ENCODE results near the gene CREB5. TPM values are rescaled to one million over a fixed set of nuclear protein-coding genes. Genes with fewer than 3 reads are reported as not detected.

The CREB5 gene
- total and polyA plus RNA-seq, 2 experiments from 2014 or later: 2.4 to 4.4 TPM

GRCh38 chr7:28573651-28574301 is 161.5 kb downstream of the CREB5 start (continued):
- TF ChIP-seq, protein P1, sequence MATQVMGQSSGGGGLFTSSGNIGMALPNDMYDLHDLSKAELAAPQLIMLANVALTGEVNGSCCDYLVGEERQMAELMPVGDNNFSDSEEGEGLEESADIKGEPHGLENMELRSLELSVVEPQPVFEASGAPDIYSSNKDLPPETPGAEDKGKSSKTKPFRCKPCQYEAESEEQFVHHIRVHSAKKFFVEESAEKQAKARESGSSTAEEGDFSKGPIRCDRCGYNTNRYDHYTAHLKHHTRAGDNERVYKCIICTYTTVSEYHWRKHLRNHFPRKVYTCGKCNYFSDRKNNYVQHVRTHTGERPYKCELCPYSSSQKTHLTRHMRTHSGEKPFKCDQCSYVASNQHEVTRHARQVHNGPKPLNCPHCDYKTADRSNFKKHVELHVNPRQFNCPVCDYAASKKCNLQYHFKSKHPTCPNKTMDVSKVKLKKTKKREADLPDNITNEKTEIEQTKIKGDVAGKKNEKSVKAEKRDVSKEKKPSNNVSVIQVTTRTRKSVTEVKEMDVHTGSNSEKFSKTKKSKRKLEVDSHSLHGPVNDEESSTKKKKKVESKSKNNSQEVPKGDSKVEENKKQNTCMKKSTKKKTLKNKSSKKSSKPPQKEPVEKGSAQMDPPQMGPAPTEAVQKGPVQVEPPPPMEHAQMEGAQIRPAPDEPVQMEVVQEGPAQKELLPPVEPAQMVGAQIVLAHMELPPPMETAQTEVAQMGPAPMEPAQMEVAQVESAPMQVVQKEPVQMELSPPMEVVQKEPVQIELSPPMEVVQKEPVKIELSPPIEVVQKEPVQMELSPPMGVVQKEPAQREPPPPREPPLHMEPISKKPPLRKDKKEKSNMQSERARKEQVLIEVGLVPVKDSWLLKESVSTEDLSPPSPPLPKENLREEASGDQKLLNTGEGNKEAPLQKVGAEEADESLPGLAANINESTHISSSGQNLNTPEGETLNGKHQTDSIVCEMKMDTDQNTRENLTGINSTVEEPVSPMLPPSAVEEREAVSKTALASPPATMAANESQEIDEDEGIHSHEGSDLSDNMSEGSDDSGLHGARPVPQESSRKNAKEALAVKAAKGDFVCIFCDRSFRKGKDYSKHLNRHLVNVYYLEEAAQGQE (IDR thresholded peaks at IDR 0.05; ENCODE audit: unreplicated experiment): no peak
- no peak for TF ChIP-seq POLR2AphosphoS5 (IDR thresholded peaks at IDR 0.05; ENCODE audit: low read depth)
- no peak for TF ChIP-seq NANOG (IDR thresholded peaks at IDR 0.05; ENCODE audit: borderline replicate concordance)
- no peak for TF ChIP-seq JUNB (IDR thresholded peaks at IDR 0.05; ENCODE audit: unreplicated experiment)

DNA sequence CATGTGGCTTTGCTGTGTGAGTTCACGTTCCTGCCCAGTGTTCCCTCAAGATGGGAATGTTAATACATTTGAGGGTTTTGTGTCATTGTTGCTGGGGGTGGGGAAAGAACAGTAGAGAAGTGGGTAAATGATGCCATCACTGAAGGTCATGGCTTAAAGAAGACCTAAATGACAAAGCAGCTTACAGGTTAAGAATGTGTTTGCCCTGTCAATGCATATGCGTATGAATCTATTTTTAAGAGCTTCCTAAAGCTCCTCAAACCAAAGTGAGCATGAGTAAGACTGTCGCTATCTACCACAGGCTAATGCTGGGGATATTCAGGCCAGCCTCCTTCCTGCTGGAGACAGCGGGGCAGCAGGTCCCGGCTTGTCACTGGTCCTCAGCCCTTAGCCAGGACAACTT is 162.9 kb downstream of the CREB5 start:
- peak overlapping the region; percentile 43; the same call in 1 of the 2 replicates for H2AFZ ChIP-seq
- H3K4me1 ChIP-seq (ENCODE audit: insufficient read depth): peaks cover 21% of the 10 kb centered on the region
- ATAC-seq (peak; percentile 35; the same call in 1 of the 3 replicates), DNase-seq (ENCODE audit: low spot score) (no peak)
- no peak overlapping the region for H3K4me3 Mint-ChIP-seq
- H3K36me3 ChIP-seq (ENCODE audit: insufficient read depth): no peaks in the 10 kb centered on the region
- H3K4me3 ChIP-seq: no peak overlapping the region
- no peaks in the 10 kb centered on the region for H3K36me3 Mint-ChIP-seq (ENCODE audit: low read depth)
- peaks cover 7% of the 10 kb centered on the region; the same call in 1 of the 2 replicates for H3K9me2 ChIP-seq (ENCODE audit: insufficient read depth)
- H3K4me1 Mint-ChIP-seq: peaks cover 31% of the 10 kb centered on the region
- H4K20me1 ChIP-seq (replicated peaks; ENCODE audit: insufficient read depth): no peaks in the 10 kb centered on the region
- H3K4me2 ChIP-seq: 0 out of 2 replicates have a peak overlapping the region, but pooled peaks have one; percentile 27
- H3K79me2 ChIP-seq (replicated peaks; ENCODE audit: insufficient read depth): no peaks in the 10 kb centered on the region
- peak overlapping the region; percentile 66 for H3K27ac Mint-ChIP-seq
- H3K27me3 Mint-ChIP-seq (ENCODE audit: insufficient read depth, low read depth, poor library complexity): peaks cover under 1% of the 10 kb centered on the region
- H3F3A ChIP-seq (replicated peaks; ENCODE audit: low read depth): no peaks in the 10 kb centered on the region
- no peaks in the 10 kb centered on the region for H3K9me3 Mint-ChIP-seq
- no peak overlapping the region for H3K27ac ChIP-seq (ENCODE audit: low read depth)
- no peaks in the 10 kb centered on the region for H3K27me3 ChIP-seq (ENCODE audit: insufficient read depth)
- no peak for TF ChIP-seq NANOG (IDR thresholded peaks at IDR 0.05; ENCODE audit: borderline replicate concordance)
- TF ChIP-seq CTCF (conservative IDR thresholded peaks at IDR 0.05; ENCODE audit: low read depth in 2 of 2): no peak
- TF ChIP-seq ZNF114 (CRISPR knock-in tag; IDR thresholded peaks at IDR 0.05): no peak
- TF ChIP-seq EZH2phosphoT487 (IDR thresholded peaks at IDR 0.05; ENCODE audit: unreplicated experiment): no peak
- no peak for TF ChIP-seq STAT1 (IDR thresholded peaks at IDR 0.05; ENCODE audit: unreplicated experiment)
- no peak for TF ChIP-seq ETS1 (IDR thresholded peaks at IDR 0.05)
- no peak for TF ChIP-seq JUNB (IDR thresholded peaks at IDR 0.05; ENCODE audit: unreplicated experiment)
- TF ChIP-seq, protein P1 (IDR thresholded peaks at IDR 0.05; ENCODE audit: unreplicated experiment): no peak
- no peak for TF ChIP-seq POLR2AphosphoS5 (IDR thresholded peaks at IDR 0.05; ENCODE audit: low read depth)
- no peak for TF ChIP-seq CREB1 (CRISPR knock-in tag; IDR thresholded peaks at IDR 0.05; ENCODE audit: low read depth)
- TF ChIP-seq ZNF331 (CRISPR knock-in tag; IDR thresholded peaks at IDR 0.05; ENCODE audit: low read depth): no peak
- TF ChIP-seq EZH2 (IDR thresholded peaks at IDR 0.05; ENCODE audit: low read depth, unreplicated experiment): no peak
